HG03103 (cell line): Measurements from ENCODE around the gene AP2A2.

Experiments used
- ATAC-seq: cut with Tn5 transposase; IDR thresholded peaks from one replicate; pipeline ENCODE4 v1.9.1; 2021; ENCODE audit warnings: low read depth; ENCODE audit not compliant: unreplicated experiment

The AP2A2 gene

DNA sequence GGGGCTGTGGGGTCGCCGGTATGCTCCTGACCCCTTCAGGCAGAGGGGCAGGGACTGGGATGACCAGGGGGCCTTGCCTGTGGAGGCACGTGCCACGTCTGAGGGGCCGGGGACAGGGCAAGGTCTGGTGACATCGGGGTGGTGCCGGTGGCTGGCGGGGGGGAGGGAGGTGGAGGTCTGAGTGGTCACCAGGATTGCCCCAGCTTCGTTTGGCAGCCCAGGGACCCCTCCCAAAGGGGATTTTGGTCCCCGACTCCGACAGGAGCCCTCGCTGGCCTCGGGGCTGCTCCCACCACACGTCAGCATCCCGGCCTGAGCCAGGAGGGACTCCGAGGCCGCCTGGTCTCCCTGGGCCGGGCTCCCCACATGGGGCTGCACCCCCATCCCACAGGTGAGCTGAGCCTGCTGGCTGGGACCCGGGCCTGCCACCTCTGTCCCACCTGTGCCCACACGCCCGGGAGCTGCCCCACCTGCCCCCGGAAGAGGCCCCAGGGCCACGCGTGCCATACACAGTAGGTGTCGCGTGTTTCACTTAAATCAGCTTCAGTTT, 111.9 kb downstream of the AP2A2 start:
- ATAC-seq = no peak

DNA sequence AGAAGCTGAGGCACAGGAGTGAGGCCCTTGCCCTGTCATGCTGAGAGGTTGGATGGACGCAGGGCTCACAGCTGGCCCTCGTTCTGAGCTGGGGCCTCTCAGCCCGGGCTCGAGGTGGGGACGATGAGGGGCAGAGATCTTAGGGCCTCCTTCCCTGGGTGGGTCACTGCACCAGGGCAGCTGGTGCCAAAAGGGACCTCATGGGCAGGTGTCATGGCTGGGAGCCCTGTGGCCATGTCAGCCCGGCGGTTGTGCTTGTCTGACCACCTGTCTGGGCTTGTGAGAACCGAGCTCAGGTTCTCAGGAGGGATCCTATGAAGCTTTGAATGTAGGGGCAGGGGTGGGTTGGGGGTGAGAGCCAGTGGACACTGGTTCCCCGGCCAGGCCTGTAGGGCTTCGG, 112.7 kb downstream of the AP2A2 start:
- ATAC-seq = no peak

DNA sequence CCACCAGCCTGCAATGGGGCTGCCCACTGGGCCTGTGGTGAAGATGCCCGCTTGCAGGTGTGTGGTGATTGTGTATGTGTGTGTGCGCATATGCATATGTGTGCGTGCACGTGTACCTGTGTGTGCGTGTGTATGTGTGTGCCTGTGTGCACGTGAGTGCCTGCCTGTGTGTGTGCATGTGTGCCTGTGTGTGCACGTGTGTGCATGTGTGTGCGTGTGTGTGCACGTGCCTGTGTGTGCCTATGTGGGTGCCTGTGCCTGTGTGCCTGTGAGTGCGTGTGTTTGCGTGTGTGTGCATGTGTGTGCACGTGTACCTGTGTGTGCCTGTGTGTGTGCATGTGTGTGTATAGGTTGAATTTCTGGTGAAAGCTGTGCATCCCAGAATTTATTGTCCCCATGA, 113.3 kb downstream of the AP2A2 start:
- ATAC-seq = no peak

- no peak for ATAC-seq
Observed at GRCh38 chr11:1039481-1040427, 114.1 kb downstream of the AP2A2 start.

DNA sequence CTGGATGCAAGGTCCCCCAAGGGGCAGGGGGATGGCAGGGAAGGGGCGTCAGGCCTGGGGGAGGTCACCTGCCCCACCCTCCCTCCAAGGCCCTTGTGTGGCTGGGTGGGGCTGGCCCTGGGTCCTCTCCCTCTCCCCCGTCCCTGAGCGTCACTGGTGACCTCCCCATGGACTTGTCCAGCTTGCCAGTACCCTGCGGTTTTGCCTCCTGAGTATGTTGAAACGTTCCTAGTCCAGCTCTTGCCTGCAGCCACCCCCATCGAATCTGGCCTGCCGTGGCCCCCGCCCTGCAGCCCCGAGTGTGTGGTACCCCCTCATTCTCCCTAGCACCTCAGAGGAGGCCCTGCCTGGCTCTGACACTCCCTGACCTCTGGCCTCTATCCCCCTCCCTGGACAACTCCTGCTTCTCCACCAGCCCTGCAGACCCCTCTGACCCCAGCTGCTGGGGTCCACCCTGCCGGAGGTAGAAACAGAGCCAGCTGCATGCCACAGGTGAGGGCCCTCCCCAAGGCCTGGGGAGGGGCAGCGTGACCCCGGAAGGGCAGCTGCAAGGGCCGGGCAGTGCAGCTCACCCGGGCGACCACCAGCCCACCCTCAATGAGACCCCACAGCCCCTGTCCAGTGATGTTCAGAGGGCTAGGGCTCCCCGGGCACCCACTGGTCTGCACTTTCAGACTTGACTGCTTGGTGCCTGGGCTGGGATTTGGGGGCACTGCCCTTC, 114.9 kb downstream of the AP2A2 start:
- ATAC-seq = no peak

GRCh38 chr11:1041149-1041467, 115.4 kb downstream of the AP2A2 start:
- no peak for ATAC-seq

DNA sequence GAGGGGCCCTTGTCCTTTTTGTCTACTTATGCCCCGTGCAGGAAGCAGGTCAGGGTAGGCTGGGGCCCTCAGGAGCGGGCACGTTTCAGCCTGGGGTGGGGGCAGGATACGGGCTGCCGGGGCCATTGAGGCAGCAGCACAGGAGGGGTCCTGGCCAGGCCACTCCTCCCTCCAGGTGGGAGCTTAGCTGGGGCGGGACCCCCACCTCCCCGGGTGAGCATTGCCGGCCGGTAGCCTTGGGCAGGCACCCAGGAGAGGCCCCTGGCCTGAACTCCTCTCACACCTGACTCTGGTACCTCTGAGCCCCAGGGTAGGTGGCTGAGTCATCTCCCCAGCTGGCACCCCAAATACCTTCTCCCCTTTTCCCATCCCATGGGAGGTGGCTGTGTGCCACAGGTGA, 115.8 kb downstream of the AP2A2 start:
- ATAC-seq = no peak

DNA sequence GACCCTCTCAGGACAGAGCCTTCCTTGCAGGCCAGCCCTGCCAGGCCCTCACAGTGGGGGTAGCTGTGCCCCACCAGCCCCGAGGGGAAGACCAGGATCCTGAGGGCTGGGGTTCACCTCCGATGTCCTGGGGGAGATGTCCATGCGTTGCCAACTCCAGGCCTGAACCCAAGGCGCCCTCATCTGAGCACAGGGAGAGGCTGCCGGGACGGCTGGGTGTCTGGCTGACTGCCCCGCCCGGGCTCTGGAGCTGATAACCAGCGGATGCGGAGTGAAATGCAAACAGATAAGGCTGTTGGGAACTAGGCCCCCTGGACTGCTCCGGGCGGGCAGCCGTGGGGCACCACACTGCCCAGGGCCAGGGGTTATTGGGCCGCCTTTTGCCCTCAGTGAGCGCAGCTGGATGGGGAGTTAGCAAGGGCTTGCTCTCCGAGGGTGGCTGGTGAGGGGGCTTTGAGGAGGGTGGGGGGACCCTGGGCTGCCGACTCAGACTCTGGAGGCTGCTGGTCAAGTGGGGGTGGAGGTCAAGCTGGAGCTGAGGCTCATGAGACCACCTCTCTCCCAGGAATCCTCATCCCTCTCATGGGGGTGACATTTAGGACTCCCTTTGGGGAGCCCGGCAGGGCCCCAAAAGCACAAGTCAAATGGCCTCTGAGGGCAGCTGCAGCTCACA, 116.4 kb downstream of the AP2A2 start:
- no peak for ATAC-seq

DNA sequence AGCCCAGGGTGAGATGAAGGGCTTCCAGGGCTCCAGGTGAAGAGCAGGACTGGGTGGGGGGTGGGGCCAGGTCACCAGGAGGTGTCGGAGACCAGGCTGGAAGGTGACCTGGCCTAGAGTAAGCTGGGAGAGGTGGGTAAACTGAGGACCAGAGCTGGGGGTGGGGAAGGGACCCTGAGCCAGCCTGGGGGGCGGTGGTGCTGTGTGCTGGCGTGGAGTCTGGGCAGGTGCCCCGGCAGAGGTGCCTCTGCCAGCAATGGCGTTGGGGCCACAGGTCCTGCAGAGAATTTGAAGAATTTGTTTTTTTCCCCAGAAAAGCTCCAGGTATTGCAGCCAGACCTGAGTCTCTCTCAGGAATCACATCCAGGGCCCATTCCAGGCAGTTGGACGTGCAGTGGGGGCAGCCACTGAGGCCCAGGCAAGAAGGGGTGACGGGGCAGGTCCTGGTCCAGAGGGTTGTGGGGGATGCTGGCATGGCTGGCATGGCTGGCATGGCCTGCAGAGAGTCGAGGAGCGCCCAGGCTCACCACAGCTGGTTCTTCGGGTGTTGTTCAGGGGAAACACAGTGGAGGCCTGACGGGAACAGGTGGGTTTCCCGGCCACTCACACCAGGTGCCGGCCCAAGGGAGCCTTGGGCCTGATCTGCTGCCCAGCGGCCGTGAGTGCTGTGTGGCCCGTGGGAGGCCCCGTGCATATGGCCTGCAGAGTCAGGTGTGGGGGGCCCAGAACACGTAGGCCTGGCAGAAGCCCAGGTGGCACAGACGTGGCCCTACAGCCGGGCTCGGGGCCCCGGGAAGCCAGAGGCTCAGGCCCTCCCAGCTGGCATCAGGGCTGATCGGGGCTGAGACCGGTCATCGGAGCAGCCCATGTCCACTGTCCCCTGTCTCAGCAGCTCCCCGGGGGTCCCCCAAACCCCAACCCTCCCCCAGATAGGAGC, 117.2 kb downstream of the AP2A2 start:
- no peak for ATAC-seq

DNA sequence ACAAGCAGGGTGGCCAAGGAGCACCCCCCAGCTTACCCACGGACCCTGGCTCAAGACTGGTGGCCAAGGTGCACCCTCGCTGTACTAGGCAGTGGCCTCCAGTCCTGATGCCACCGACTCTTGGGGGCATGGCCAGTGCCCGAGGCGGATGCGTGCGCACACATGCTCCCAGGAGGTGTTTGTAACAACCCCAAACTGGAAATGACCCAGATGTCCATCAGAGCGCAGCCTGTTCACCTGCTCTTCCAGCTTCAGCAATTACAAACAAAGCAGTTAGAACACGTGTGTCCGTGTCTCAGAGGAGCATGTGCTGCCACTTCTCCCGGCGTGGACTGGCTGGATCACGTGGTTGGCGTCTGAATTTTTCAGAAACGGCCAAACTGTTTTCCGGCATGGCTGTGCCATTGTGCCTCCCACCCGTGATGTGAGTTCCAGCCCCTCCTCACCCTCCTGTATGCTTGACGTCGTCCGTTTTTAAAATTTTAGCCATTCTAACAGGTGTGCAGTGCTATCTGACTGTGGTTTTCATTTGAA, 118.0 kb downstream of the AP2A2 start:
- ATAC-seq = no peak

DNA sequence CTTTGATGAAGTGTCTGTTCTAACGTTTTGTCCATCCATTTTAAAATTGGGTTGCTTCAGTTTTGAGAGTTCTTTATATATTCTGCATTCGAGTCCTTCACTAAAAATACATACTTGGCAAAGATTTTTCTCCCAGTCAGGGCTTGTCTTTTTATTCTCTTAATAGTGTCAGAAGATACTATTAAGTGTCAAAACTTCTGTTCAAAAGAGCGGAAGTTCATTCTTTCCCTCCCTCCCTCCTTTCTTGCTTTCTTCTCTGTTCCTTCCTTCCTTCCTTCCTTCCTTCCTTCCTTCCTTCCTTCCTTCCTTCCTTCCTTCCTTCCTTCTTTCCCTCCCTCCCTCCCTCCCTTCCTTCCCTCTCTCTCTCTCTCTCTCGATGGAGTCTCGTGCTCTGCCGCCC, 118.5 kb downstream of the AP2A2 start:
- ATAC-seq = no peak

GRCh38 chr11:1047595-1048156, 122.0 kb downstream of the AP2A2 start:
- ATAC-seq = no peak

DNA sequence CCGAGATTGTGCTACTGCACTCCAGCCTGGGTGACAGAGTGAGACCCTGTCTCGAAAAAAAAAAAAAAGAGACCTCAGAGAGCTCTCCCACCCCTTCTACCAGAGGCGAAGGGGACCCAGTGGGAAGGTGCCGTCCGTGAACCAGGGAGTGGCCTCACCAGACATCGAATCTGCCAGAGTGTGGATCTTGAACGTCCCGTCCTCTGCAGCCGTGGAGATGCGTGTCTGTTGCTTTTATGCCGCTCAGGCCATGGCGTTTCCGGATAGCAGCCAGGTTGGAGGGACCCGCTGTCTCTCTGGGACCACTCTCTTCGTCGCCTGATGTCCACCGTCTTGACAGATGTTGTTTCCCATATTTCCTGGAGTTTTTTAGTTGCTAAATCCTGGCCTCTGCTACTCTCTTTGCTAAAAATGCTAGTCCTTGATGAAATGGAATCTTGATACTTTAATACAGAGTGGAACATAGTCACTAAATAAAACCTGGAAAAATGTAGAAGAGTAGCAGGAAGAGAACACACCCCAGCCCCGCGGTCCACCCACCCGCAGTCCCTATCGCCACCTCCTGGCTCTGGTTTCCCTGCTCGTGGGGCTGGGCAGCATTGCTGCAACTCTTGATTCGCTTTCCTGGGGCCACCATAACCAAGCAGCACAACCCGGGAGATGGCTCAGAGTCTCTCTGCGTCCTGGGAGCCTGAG, 122.9 kb downstream of the AP2A2 start:
- no peak for ATAC-seq

DNA sequence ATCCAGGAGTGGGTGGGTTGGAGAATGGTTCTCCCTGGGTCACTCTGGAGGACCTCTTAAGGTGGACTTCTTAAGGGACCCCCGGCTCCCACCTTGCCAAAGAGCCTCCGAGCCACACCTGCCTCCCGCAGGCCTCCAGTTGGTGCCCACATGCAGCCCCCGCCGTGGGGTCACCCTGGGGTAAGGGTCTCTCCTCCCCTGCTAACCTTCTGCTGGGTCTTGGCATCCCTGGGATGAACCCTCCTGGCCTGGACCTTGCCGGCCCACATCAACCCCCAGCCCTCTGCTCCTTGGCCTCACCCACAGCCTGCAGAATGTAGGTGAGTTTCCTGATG, 123.4 kb downstream of the AP2A2 start:
- no peak for ATAC-seq

DNA sequence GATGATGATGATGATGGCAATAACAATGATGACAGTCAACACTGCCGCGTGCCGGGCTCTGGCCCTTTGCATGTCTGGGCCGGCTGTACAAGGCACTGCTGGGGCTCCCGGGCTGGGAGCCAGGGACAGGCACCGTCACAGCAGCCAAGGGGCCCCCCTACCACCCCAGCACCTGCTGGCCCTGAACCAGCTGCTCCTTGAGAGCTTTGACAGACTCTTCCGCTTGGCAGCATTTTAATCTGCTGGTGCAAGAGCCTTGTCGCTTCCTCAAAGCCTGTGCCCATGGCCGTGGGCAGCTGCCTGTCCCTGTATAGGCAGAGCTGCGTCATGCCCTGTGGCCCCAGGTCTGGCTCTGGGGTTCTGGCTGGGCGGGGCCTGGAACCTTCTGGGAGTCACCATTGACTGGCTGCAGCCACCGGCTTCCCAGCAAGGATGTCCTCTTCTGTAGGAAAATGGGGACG, 123.8 kb downstream of the AP2A2 start:
- ATAC-seq = no peak

DNA sequence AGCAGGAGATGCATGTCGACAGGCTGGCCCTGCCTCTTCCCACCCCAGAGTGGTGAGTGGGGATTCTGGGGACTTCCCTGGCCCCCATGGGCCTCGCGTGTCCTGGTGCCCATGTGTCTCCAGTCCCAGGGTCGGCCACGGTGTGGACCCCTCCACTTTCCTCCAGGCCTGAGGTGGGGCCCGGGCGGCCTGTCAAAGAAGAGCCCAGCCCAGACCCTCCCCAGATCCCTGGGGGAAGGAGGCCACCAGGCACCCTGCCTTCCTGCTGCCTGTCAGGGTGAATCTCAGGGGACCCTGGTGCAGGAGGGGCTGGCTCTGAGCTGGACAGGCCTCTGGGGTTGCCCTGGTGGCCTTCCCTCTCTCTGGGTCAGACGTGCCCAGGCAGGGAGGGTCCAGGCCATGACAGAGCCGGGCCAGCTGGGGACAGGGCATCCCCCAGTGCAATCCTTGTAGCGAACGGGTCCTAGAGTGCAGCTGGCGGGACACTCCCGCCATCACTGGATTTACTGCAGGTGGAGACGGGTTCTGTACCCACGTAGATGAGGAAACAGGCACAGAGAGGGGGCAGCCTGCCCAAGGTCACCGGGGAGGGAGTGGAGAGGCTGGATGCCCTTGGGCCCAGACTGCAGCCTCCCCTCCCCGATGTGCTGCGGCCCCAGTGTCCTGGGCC, 124.4 kb downstream of the AP2A2 start:
- no peak for ATAC-seq

DNA sequence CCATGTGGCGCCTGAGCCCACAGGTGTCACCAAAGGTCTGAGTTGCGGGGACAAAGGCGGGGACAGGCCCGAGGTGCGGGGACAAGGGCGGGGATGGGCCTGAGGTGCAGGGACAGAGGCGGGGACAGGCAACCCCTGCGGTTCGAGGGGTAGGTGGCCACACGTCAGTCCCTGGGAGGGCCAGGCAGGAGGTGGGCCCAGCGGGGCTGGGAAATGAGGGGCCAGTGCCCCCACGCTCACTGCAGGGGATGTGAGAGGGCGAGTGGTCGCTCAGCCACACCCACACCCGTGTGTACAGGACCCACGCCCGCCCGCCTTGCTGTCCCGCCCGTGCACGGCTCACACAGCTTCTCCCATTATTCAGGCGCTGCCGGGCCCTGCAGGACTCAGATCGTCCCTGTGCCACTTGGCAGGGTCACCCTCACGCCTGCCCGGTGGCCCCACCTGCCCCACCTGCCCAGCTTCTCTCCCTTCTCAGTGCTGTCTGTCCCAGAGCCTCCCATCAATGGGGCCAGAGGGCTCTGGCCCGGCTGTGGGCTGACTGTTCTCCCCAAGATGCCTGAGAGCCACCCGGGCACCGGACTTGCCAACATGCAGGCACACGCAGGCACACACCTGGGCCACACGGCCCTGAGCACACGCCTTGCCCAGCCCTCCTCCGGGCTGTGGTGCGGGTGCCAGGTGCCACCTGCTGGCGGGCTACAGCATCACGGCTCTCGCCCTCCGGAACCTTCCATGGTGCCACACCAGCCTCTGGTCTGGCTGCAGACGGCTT, 125.1 kb downstream of the AP2A2 start:
- ATAC-seq = peak; percentile 61
